Neural crest cell (in vitro differentiated cells): Measurements from ENCODE around the gene GNA15. TPM values are rescaled to one million over a fixed set of nuclear protein-coding genes. Genes with fewer than 3 reads are reported as not detected.
"Not testable (repeated sequence)": the region's sequence is repeated elsewhere in the genome, so short reads cannot be mapped to it uniquely, and the experiment has no call there.

Experiments used
- DNase-seq: peaks from one replicate; pipeline ENCODE4 v3.0.0; 2021; ENCODE audit warnings: low read depth, mixed read lengths, low spot score
- H3K27ac Mint-ChIP-seq: one replicate; pipeline ENCODE4 v1.8.0; 2021; ENCODE audit warnings: mild to moderate bottlenecking, mixed read lengths; ENCODE audit not compliant: unreplicated experiment
- H3K27me3 Mint-ChIP-seq: 2 replicates; pipeline ENCODE4 v1.8.0; 2021; ENCODE audit warnings: low read depth, mild to moderate bottlenecking, mixed read lengths
- H3K36me3 Mint-ChIP-seq: 2 replicates; pipeline ENCODE4 v1.8.0; 2021; ENCODE audit warnings: low read depth, mild to moderate bottlenecking, mixed read lengths
- H3K4me1 Mint-ChIP-seq: 2 replicates; pipeline ENCODE4 v1.8.0; 2021; ENCODE audit warnings: mixed read lengths
- H3K4me3 Mint-ChIP-seq: one replicate; pipeline ENCODE4 v1.8.0; 2021; ENCODE audit warnings: mild to moderate bottlenecking, mixed read lengths
- H3K9me3 Mint-ChIP-seq: 2 replicates; pipeline ENCODE4 v1.8.0; 2021; ENCODE audit warnings: mixed read lengths
- CTCF ChIP-seq: fragments of 200-600 bp; sonication (generic); conservative IDR thresholded peaks from 2 replicates; pipeline ENCODE4 v1.5.0; 2021; ENCODE audit warnings: antibody characterized with exemption, mild to moderate bottlenecking
- total RNA-seq: library from RNA; stranded (reverse); gene quantifications from 2 replicates; pipeline ENCODE4 v1.2.1, GENCODE V29; 2021

GNA15 gene
- total RNA-seq, 1 donor from 2014 or later = not detected

GRCh38 chr19:3188627-3189596 is 53.1 kb downstream of the GNA15 start:
- no peak for DNase-seq
- Mint-ChIP-seq H3K4me3 (peak overlapping the region; percentile 68), H3K27ac (no peak overlapping the region), H3K4me1 (peaks cover 15% of the 10 kb centered on the region), H3K27me3 (no peaks in the 10 kb centered on the region), H3K9me3 (no peaks in the 10 kb centered on the region), H3K36me3 (no peaks in the 10 kb centered on the region)
- TF ChIP-seq CTCF = no peak

- Mint-ChIP-seq H3K36me3 (peaks cover 4% of the 10 kb centered on the region), H3K27me3 (no peaks in the 10 kb centered on the region), H3K27ac (no peak overlapping the region), H3K4me1 (peaks cover 15% of the 10 kb centered on the region), H3K9me3 (no peaks in the 10 kb centered on the region), H3K4me3 (no peak overlapping the region)
- TF ChIP-seq CTCF = no peak
- no peak for DNase-seq
Observed at GRCh38 chr19:3189702-3190469, 54.1 kb downstream of the GNA15 start.

GRCh38 chr19:3190470-3190770 is 54.6 kb downstream of the GNA15 start:
- no peak for DNase-seq
- H3K36me3 Mint-ChIP-seq = peaks cover 4% of the 10 kb centered on the region
- H3K4me1 Mint-ChIP-seq = peaks cover 10% of the 10 kb centered on the region
- no peak overlapping the region for H3K4me3 Mint-ChIP-seq
- TF ChIP-seq CTCF = no peak
- no peaks in the 10 kb centered on the region for H3K27me3 Mint-ChIP-seq
- H3K27ac Mint-ChIP-seq = no peak overlapping the region
- no peaks in the 10 kb centered on the region for H3K9me3 Mint-ChIP-seq

GRCh38 chr19:3190921-3191805 is 55.3 kb downstream of the GNA15 start:
- no peak for DNase-seq
- H3K36me3 Mint-ChIP-seq = peaks cover 4% of the 10 kb centered on the region
- no peaks in the 10 kb centered on the region for H3K9me3 Mint-ChIP-seq
- TF ChIP-seq CTCF = no peak
- H3K4me1 Mint-ChIP-seq = peaks cover 8% of the 10 kb centered on the region
- no peaks in the 10 kb centered on the region for H3K27me3 Mint-ChIP-seq
- no peak overlapping the region for H3K27ac Mint-ChIP-seq
- peak overlapping the region; percentile 38 for H3K4me3 Mint-ChIP-seq

GRCh38 chr19:3191806-3192104 is 55.9 kb downstream of the GNA15 start:
- H3K27me3 Mint-ChIP-seq, H3K36me3 Mint-ChIP-seq, DNase-seq, H3K4me1 Mint-ChIP-seq, H3K9me3 Mint-ChIP-seq, H3K27ac Mint-ChIP-seq, H3K4me3 Mint-ChIP-seq: not testable (repeated sequence)
